Breast epithelium (tissue), 4 donors: ENCODE results near the gene GSTO2. TPM values are rescaled to one million over a fixed set of nuclear protein-coding genes. Genes with fewer than 3 reads are reported as not detected.
A peak's percentile ranks its signal among the peaks of the same experiment; 100 is the strongest.

ENCODE experiments used
- DNase-seq, 2 donors: peaks; one replicate each; pipeline ENCODE4 v3.0.0-alpha.2; 2019; ENCODE audit warnings: low spot score in 2 of 2
- H3K27ac ChIP-seq, 2 donors: fragments of 200-600 bp; sonication (generic) in 1 of 2; one replicate each; pipeline ENCODE4 v1.5.1; 2016 to 2019; ENCODE audit warnings: mild to moderate bottlenecking in 1 of 2
- H3K27me3 ChIP-seq, 2 donors: fragments of 200-600 bp; sonication (generic) in 1 of 2; one replicate each; pipeline versions ENCODE4 v1.5.1 to v1.6.0; 2017 to 2019; ENCODE audit warnings: control low read depth in 1 of 2, mild to moderate bottlenecking in 1 of 2
- H3K36me3 ChIP-seq: fragments of 200-600 bp; one replicate; pipeline ENCODE4 v1.5.1; 2019
- H3K4me1 ChIP-seq, 2 donors: fragments of 200-600 bp; sonication (generic); one replicate each; pipeline ENCODE4 v1.5.1; 2016 to 2019; ENCODE audit warnings: control low read depth in 1 of 2
- H3K4me3 ChIP-seq, 3 donors: fragments of 200-600 bp; sonication (generic); 1 replicate in 2 of 3; 2 replicates in 1 of 3; pipeline ENCODE4 v1.5.1; 2016 to 2019; ENCODE audit warnings: mild to moderate bottlenecking in 3 of 3, moderate library complexity in 2 of 3
- H3K9me3 ChIP-seq, 2 donors: fragments of 200-600 bp; sonication (generic) in 1 of 2; one replicate each; pipeline ENCODE4 v1.5.1; 2016 to 2019; ENCODE audit warnings: control low read depth in 1 of 2
- CTCF ChIP-seq, 3 donors: fragments of 450-650 bp; IDR thresholded peaks; one replicate each; pipeline ENCODE4 v1.5.1; 2016 to 2017; ENCODE audit warnings: antibody characterized with exemption in 3 of 3, mild to moderate bottlenecking in 3 of 3, moderate library complexity in 3 of 3
- POLR2A ChIP-seq: fragments of 450-650 bp; IDR thresholded peaks from one replicate; pipeline ENCODE4 v1.6.1; 2016; ENCODE audit warnings: antibody characterized with exemption, mild to moderate bottlenecking, moderate library complexity
- POLR2AphosphoS5 ChIP-seq, 3 donors: sonication (generic); formaldehyde crosslinking; IDR thresholded peaks; one replicate each; pipeline ENCODE4 v1.6.1; 2017; ENCODE audit warnings: antibody characterized with exemption in 3 of 3
- intact Hi-C: fragments of 100-400 bp; cut with DNase I; formaldehyde crosslinking; loops from one replicate; pipeline ENCODE4 v1.15.1; 2023; ENCODE audit warnings: low total_unique reads
- total RNA-seq, 3 donors: library from RNA; depleted of rRNA; stranded (reverse); fragments of >200 nt; gene quantifications; one replicate each; pipeline ENCODE4 v1.1.0, GENCODE V29; 2016

Gene GSTO2
- total RNA-seq, 3 donors from 2014 or later = 0.48 to 22.5 (median 14.1) TPM

DNA sequence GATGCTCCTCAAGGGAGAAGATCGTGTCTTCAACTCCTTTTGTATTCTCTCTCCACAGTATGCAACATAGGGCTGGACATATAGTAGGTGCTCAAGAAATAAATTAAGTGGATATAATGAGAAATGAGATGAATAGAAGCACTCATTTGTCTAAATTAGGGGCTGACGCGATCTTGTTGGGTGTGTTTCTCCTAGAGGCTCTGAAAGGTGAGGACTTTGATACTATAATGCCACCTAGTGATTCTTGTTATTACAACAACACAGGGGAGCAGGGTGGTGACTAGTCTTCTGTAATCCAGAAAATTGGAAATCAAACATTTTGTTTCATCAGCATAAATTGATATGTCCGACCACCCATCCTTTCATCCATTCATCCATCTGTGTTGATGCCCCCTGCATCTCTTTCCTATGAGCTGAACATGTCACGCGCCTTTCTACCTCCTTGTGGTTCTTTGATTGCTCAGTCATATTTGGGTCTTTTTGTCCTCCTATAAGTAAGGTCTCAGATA, 81.2 kb downstream of the GSTO2 start:
- DNase-seq = no peak
- Histone ChIP-seq H3K27ac (peak overlapping the region; percentile 77 to 78), H3K4me1 (no peaks in the 10 kb centered on the region), H3K36me3 (no peaks in the 10 kb centered on the region), H3K4me3 (peak overlapping the region in 2 of 3 donors; percentile 6 to 51), H3K9me3 (no peaks in the 10 kb centered on the region), H3K27me3 (no peaks in the 10 kb centered on the region)
- TF ChIP-seq POLR2A (no peak), CTCF (IDR thresholded peaks at IDR 0.05) (peak; percentile 59 to 83 (median 65))
- intact Hi-C loops = no loop called here

- no peaks in the 10 kb centered on the region for H3K4me1 ChIP-seq
- TF ChIP-seq POLR2A (no peak), CTCF (IDR thresholded peaks at IDR 0.05) (no peak), POLR2AphosphoS5 (IDR thresholded peaks at IDR 0.05) (no peak)
- no peaks in the 10 kb centered on the region for H3K36me3 ChIP-seq
- H3K27ac ChIP-seq = no peak overlapping the region
- intact Hi-C loops = no loop called here
- no peak for DNase-seq
- H3K9me3 ChIP-seq = no peaks in the 10 kb centered on the region
- no peaks in the 10 kb centered on the region for H3K27me3 ChIP-seq
- no peak overlapping the region for H3K4me3 ChIP-seq
Observed at GRCh38 chr10:104351061-104351702, 82.2 kb downstream of the GSTO2 start.

- no peak for DNase-seq
- TF ChIP-seq CTCF (IDR thresholded peaks at IDR 0.05) (no peak), POLR2A (no peak), POLR2AphosphoS5 (IDR thresholded peaks at IDR 0.05) (no peak)
- no peak overlapping the region for H3K27ac ChIP-seq
- no peaks in the 10 kb centered on the region for H3K36me3 ChIP-seq
- no peaks in the 10 kb centered on the region for H3K27me3 ChIP-seq
- no peaks in the 10 kb centered on the region for H3K9me3 ChIP-seq
- intact Hi-C loops = no loop called here
- no peaks in the 10 kb centered on the region for H3K4me1 ChIP-seq
- no peak overlapping the region for H3K4me3 ChIP-seq
Observed at GRCh38 chr10:104351919-104352318, 82.9 kb downstream of the GSTO2 start.

DNA sequence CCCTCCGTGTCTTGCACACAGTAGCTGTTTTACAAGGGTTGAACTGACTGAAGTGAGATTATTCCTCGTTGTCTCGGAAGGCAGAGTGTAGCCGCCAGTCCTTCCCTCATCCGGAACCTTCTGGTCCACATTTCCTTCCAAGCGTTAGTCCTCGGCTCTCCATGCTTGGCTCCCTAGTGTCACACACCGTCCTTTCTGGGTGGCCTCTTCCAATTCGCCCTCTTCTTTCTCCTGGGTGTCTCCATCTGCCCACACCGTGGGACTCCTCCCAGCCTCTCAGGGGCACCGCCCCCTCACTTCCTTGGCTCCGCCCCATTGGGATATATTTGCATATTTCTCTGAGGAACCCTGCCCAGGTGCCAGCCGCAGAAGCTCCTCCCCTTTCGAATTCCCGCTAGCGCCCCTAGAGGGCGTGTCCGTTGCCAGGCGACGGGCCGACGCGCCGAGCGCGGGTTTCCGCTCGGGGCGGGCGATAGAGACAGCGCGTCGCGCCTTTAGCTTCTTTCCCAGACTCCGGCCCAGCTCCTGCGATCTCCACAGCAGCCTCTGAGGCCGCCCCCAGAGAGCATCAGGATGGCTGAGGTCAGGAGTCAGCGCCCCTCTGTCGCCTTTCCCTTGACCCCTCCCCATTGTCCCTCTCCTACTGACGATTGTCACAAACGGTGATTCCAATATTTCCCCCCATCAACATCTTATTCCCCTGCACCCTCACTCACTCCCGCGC, 84.5 kb downstream of the GSTO2 start, which contains the start of gene CFAP58:
TSS of gene CFAP58 (plus strand) at position 509 of the 724 bp plus-strand sequence. CDS start at position 574, 65 bp downstream.
- Histone ChIP-seq H3K27me3 (no peaks in the 10 kb centered on the region), H3K4me1 (no peaks in the 10 kb centered on the region), H3K27ac (peak within 1 kb of the TSS in 1 of 2 donors; percentile 21), H3K36me3 (no peaks in the 10 kb centered on the region), H3K4me3 (peak within 1 kb of the TSS; percentile 23 to 63 (median 48)), H3K9me3 (no peaks in the 10 kb centered on the region)
- TF ChIP-seq POLR2AphosphoS5 (IDR thresholded peaks at IDR 0.05) (peak in 1 of 3 donors; percentile 45), POLR2A (no peak), CTCF (IDR thresholded peaks at IDR 0.05) (peak; percentile 34 to 48 (median 46))
- peak; percentile 87 to 94 for DNase-seq
- intact Hi-C loops = no loop called here

Other genes with a start within 250 kb of the GSTO2 start
- gene COL17A1, start 183.3 kb upstream of the GSTO2 start, total RNA-seq = 10 to 100 TPM in 2 of 3 donors, under 1 TPM in 1; 0.16 to 56.1 (median 34.1) TPM
- 10 to 100 TPM in 1 of 3 donors, 1 to 10 TPM in 2; 6.3 to 11.4 (median 8.2) TPM for gene SFR1, start 147.0 kb upstream of the GSTO2 start, total RNA-seq
- 1 to 10 TPM in 2 of 3 donors, under 1 TPM in 1; 0.32 to 8.5 (median 3.9) TPM for gene CFAP43, start 36.8 kb upstream of the GSTO2 start, total RNA-seq
- gene GSTO1, start 14.3 kb upstream of the GSTO2 start, total RNA-seq = 100 to 1,000 TPM in 1 of 3 donors, 10 to 100 TPM in 2; 81.6 to 123 (median 82.4) TPM
- gene ITPRIP, start 69.3 kb downstream of the GSTO2 start, total RNA-seq = 10 to 100 TPM; 12.0 to 35.4 (median 20.9) TPM
- under 1 TPM; 0.16 to 0.98 (median 0.88) TPM for gene CFAP58, start 84.6 kb downstream of the GSTO2 start, total RNA-seq